Measurements from ENCODE around the gene SSX2.
"Not testable (repeated sequence)": the region's sequence is repeated elsewhere in the genome, so short reads cannot be mapped to it uniquely, and the experiment has no call there.

DNA sequence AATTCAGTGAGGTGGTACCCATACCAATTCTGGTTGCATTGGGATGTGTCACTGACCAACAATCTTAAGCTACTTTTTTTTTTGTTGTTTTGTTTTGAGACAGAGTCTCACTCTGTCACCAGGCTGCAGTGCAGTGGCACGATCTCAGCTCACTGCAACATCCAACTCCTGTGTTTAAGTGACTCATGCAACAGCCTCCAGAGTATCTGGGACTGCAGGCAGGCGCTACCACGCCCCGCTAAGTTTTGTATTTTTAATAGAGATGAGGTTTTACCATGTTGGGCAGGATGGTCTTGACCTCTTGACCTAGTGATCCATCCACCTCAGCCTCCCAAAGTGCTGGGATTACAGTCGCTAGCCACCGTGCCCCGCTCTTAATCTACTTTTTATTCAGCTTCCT lies 58.0 kb downstream of the SSX2 start:
- not testable (repeated sequence) for TF ChIP-seq EZH2 (IDR thresholded peaks at IDR 0.05)
- TF ChIP-seq, protein P1, sequence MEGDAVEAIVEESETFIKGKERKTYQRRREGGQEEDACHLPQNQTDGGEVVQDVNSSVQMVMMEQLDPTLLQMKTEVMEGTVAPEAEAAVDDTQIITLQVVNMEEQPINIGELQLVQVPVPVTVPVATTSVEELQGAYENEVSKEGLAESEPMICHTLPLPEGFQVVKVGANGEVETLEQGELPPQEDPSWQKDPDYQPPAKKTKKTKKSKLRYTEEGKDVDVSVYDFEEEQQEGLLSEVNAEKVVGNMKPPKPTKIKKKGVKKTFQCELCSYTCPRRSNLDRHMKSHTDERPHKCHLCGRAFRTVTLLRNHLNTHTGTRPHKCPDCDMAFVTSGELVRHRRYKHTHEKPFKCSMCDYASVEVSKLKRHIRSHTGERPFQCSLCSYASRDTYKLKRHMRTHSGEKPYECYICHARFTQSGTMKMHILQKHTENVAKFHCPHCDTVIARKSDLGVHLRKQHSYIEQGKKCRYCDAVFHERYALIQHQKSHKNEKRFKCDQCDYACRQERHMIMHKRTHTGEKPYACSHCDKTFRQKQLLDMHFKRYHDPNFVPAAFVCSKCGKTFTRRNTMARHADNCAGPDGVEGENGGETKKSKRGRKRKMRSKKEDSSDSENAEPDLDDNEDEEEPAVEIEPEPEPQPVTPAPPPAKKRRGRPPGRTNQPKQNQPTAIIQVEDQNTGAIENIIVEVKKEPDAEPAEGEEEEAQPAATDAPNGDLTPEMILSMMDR (IDR thresholded peaks at IDR 0.05): not testable (repeated sequence)
